Activated CD4-positive, alpha-beta memory T cell treated with anti-CD3 and anti-CD28 coated beads for 36 hours (primary cell): Measurements from ENCODE around the gene HCAR3. TPM values are rescaled to one million over a fixed set of nuclear protein-coding genes. Genes with fewer than 3 reads are reported as not detected.

ENCODE experiments used
- total RNA-seq, 2 experiments: library from RNA; stranded (reverse); gene quantifications; one replicate each; pipeline ENCODE4 v1.2.3, GENCODE V29; 2021

The HCAR3 gene
- total RNA-seq, 2 experiments from 2014 or later = 0.10 TPM; not detected in 1

Other genes with a start within 250 kb of the HCAR3 start
- 10 to 100 TPM; 27.7 to 28.5 TPM for gene ZCCHC8, start 215.9 kb downstream of the HCAR3 start, total RNA-seq
- 100 to 1,000 TPM; 106 to 115 TPM for gene RSRC2, start 189.9 kb downstream of the HCAR3 start, total RNA-seq
- gene KNTC1, start 189.6 kb downstream of the HCAR3 start, total RNA-seq = 100 to 1,000 TPM; 136 to 147 TPM
- not detected for gene HCAR2, start 13.5 kb downstream of the HCAR3 start, total RNA-seq
- gene HCAR1, start 14.0 kb upstream of the HCAR3 start, total RNA-seq = under 1 TPM; 0.21 to 0.27 TPM
- 10 to 100 TPM; 56.9 to 58.2 TPM for gene DENR, start 36.0 kb upstream of the HCAR3 start, total RNA-seq
- gene CCDC62, start 57.8 kb upstream of the HCAR3 start, total RNA-seq = under 1 TPM; 0.48 TPM
- gene HIP1R, start 118.6 kb upstream of the HCAR3 start, total RNA-seq = 10 to 100 TPM; 19.3 to 22.2 TPM
- 10 to 100 TPM in 1 of 2 experiments, 1 to 10 TPM in 1; 10.0 to 10.4 TPM for gene VPS37B, start 179.3 kb upstream of the HCAR3 start, total RNA-seq
- gene ABCB9, start 249.7 kb upstream of the HCAR3 start, total RNA-seq = 1 to 10 TPM; 2.7 to 3.6 TPM